Gastroesophageal sphincter (tissue), 3 donors: Measurements from ENCODE around the gene NUP205.

Source experiments
- POLR2A ChIP-seq, 2 donors: fragments of 450-650 bp; IDR thresholded peaks; one replicate each; pipeline ENCODE4 v1.6.1; 2017; ENCODE audit warnings: antibody characterized with exemption in 2 of 2, mild to moderate bottlenecking in 2 of 2, moderate library complexity in 1 of 2
- POLR2AphosphoS5 ChIP-seq: sonication (generic); formaldehyde crosslinking; IDR thresholded peaks from one replicate; pipeline ENCODE4 v1.6.1; 2017; ENCODE audit warnings: antibody characterized with exemption
- TF ChIP-seq, protein P1 (sequence below), 4 experiments: fragments of 200-600 bp in 2 of 4; fragments of 450-650 bp in 2 of 4; sonication (generic) in 1 of 4; IDR thresholded peaks; one replicate each; pipeline ENCODE4 v1.5.1; 2017 to 2019; ENCODE audit warnings: antibody characterized with exemption in 4 of 4, mild to moderate bottlenecking in 2 of 4, moderate library complexity in 2 of 4

GRCh38 chr7:135557455-135558336 is at the start of gene NUP205:
- TF ChIP-seq, protein P1, sequence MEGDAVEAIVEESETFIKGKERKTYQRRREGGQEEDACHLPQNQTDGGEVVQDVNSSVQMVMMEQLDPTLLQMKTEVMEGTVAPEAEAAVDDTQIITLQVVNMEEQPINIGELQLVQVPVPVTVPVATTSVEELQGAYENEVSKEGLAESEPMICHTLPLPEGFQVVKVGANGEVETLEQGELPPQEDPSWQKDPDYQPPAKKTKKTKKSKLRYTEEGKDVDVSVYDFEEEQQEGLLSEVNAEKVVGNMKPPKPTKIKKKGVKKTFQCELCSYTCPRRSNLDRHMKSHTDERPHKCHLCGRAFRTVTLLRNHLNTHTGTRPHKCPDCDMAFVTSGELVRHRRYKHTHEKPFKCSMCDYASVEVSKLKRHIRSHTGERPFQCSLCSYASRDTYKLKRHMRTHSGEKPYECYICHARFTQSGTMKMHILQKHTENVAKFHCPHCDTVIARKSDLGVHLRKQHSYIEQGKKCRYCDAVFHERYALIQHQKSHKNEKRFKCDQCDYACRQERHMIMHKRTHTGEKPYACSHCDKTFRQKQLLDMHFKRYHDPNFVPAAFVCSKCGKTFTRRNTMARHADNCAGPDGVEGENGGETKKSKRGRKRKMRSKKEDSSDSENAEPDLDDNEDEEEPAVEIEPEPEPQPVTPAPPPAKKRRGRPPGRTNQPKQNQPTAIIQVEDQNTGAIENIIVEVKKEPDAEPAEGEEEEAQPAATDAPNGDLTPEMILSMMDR (IDR thresholded peaks at IDR 0.05): peak in 3 of 4 experiments; percentile 21 to 52 (median 43)
- TF ChIP-seq POLR2AphosphoS5: no peak
- TF ChIP-seq POLR2A (IDR thresholded peaks at IDR 0.05): no peak
